NT2/D1 (cell line): Measurements from ENCODE around the gene ANKRD60.

Experiments
- DNase-seq: peaks from one replicate; pipeline ENCODE4 v3.0.0-alpha.2; 2011; ENCODE audit warnings: low read depth, low spot score
- H3K27me3 ChIP-seq: 2 replicates; pipeline ENCODE4 v1.6.0; 2011; ENCODE audit warnings: mild to moderate bottlenecking; ENCODE audit not compliant: insufficient read length, insufficient read depth
- H3K36me3 ChIP-seq: 2 replicates; pipeline ENCODE4 v1.6.1; 2011; ENCODE audit warnings: mild to moderate bottlenecking, low read length, mixed read lengths; ENCODE audit not compliant: insufficient read depth, insufficient read length
- H3K4me1 ChIP-seq: 2 replicates; pipeline ENCODE4 v1.5.1; 2011; ENCODE audit not compliant: insufficient read depth, insufficient read length
- H3K4me3 ChIP-seq: 2 replicates; pipeline ENCODE4 v1.5.1; 2011; ENCODE audit warnings: low read depth; ENCODE audit not compliant: insufficient read length
- H3K9ac ChIP-seq: 2 replicates; pipeline ENCODE4 v1.6.0; 2011; ENCODE audit warnings: low read depth; ENCODE audit not compliant: insufficient read length
- H3K9me3 ChIP-seq: 2 replicates; pipeline ENCODE4 v1.5.1; 2011; ENCODE audit warnings: mild to moderate bottlenecking, low read length; ENCODE audit not compliant: insufficient read depth
- SUZ12 ChIP-seq: IDR thresholded peaks from 2 replicates; pipeline ENCODE4 v1.6.1; 2011; ENCODE audit not compliant: insufficient read length, insufficient read depth; ENCODE audit errors: extremely low read depth
- YY1 ChIP-seq: IDR thresholded peaks from 2 replicates; pipeline ENCODE4 v1.6.1; 2011; ENCODE audit not compliant: insufficient read length, insufficient read depth
- ZNF274 ChIP-seq: IDR thresholded peaks from 2 replicates; pipeline ENCODE4 v1.6.1; 2011; ENCODE audit warnings: mild to moderate bottlenecking, low read depth, low read length

ANKRD60 gene

GRCh38 chr20:58208944-58209343 lies 19.5 kb downstream of the ANKRD60 start:
- H3K4me1 ChIP-seq: peaks cover 4% of the 10 kb centered on the region
- no peak for DNase-seq
- H3K36me3 ChIP-seq: no peaks in the 10 kb centered on the region
- no peaks in the 10 kb centered on the region; the same call in 1 of the 2 replicates for H3K9me3 ChIP-seq
- peaks cover 3% of the 10 kb centered on the region for H3K27me3 ChIP-seq
- H3K9ac ChIP-seq: peak overlapping the region; percentile 5
- H3K4me3 ChIP-seq: no peak overlapping the region
- TF ChIP-seq SUZ12 (no peak), ZNF274 (no peak), YY1 (no peak)

GRCh38 chr20:58205850-58206249 lies 22.6 kb downstream of the ANKRD60 start:
- TF ChIP-seq ZNF274 (no peak), YY1 (no peak), SUZ12 (no peak)
- H3K4me1 ChIP-seq: peaks cover 4% of the 10 kb centered on the region
- H3K4me3 ChIP-seq: no peak overlapping the region
- H3K9ac ChIP-seq: no peak overlapping the region
- H3K9me3 ChIP-seq: no peaks in the 10 kb centered on the region; the same call in 1 of the 2 replicates
- H3K36me3 ChIP-seq: no peaks in the 10 kb centered on the region
- DNase-seq: no peak
- H3K27me3 ChIP-seq: peaks cover 3% of the 10 kb centered on the region

DNA sequence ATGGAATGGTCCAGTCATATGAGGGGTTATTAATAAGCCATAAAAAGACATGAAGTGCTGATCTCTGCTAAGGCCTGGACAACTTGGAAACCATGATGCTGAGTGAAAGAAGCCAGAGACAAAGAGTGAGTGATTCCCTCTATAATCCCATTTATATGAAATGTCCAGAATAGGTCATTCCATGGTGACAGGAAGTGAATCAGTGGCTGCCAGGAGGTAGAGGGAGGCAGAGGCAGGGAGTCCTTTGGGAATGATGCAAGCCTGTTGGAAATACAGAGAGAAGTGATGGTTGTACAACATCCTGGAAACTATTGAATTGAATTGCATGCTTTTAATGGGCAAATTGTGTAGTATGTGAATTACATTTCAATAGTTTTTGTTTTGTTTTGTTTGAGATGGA lies 26.4 kb downstream of the ANKRD60 start:
- DNase-seq: no peak
- Histone ChIP-seq H3K36me3 (no peaks in the 10 kb centered on the region), H3K9ac (no peak overlapping the region), H3K9me3 (no peaks in the 10 kb centered on the region; the same call in 1 of the 2 replicates), H3K4me1 (no peaks in the 10 kb centered on the region), H3K27me3 (no peaks in the 10 kb centered on the region), H3K4me3 (no peak overlapping the region)
- no peak for TF ChIP-seq ZNF274
- TF ChIP-seq YY1: no peak
- TF ChIP-seq SUZ12: no peak

DNA sequence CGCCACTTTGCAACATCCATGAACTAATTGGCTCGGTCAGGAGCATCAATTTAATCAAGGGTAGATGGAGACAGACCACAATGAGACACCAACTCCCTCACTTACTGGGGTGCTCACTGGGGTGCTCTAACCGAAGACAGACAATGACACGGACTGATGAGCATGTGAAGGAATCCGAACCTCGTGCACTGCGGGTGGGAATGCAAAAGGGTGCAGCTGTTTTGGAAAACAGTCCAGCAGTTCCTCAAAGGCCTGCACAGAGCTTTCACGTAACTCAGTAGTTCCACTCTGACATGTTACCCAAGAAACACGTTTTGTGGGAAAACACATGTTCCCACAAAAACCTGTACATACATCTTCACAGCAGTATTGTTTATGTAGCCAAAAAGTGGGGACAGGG lies 26.8 kb downstream of the ANKRD60 start:
- Histone ChIP-seq H3K4me1 (no peaks in the 10 kb centered on the region), H3K36me3 (no peaks in the 10 kb centered on the region), H3K4me3 (no peak overlapping the region), H3K27me3 (no peaks in the 10 kb centered on the region), H3K9ac (no peak overlapping the region), H3K9me3 (no peaks in the 10 kb centered on the region; the same call in 1 of the 2 replicates)
- TF ChIP-seq ZNF274 (no peak), YY1 (no peak), SUZ12 (no peak)
- DNase-seq: no peak

DNA sequence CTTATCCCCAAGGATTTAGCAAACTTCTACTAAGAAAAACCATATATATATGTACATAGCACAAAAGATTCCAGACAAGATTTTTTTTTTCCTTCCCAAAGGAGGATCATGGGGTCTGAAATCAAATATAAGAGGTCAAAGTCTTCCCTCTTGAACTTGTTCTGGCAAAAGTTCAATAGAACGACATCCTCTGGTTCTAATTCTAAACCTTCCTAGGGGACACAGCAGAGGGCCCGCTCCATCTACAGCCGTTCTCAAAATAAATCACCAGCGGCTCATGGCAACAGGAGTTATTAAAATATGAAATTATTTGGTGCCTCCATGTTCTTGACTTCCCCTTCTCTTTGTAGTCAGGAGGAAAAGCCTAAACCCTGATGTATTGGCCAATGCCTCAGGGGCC lies 29.0 kb downstream of the ANKRD60 start:
- Histone ChIP-seq H3K9ac (no peak overlapping the region), H3K4me1 (no peaks in the 10 kb centered on the region), H3K4me3 (no peak overlapping the region), H3K9me3 (peaks cover 4% of the 10 kb centered on the region; the same call in 1 of the 2 replicates), H3K27me3 (no peaks in the 10 kb centered on the region), H3K36me3 (no peaks in the 10 kb centered on the region)
- DNase-seq: no peak
- TF ChIP-seq SUZ12 (no peak), YY1 (no peak), ZNF274 (no peak)

DNA sequence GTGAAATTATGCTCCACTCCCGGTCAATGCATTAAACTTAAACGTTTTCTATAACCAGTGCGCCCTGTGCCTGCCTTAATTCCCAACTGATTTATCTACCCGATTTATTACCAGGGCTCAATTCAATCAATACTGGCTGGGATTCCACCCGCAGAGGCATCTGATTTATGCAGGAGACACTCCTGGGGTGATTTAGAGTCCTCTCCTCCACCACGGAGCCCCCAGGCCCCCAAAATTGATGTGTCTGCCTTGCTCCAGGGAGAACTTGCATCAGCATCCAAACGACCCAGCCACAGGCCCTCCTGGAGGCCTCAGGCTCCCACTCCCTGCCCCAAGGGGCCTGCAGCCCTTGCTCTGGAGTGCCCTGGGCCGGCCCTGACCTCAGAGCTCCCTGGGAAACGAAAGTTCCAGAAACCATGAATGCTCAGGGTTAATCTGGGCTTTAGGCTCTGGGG lies 29.5 kb downstream of the ANKRD60 start:
- no peak for TF ChIP-seq YY1
- Histone ChIP-seq H3K9ac (no peak overlapping the region), H3K4me1 (no peaks in the 10 kb centered on the region), H3K27me3 (no peaks in the 10 kb centered on the region), H3K4me3 (no peak overlapping the region), H3K9me3 (peaks cover 4% of the 10 kb centered on the region; the same call in 1 of the 2 replicates), H3K36me3 (no peaks in the 10 kb centered on the region)
- no peak for DNase-seq

- peaks cover 4% of the 10 kb centered on the region; the same call in 1 of the 2 replicates for H3K9me3 ChIP-seq
- no peaks in the 10 kb centered on the region for H3K4me1 ChIP-seq
- no peaks in the 10 kb centered on the region for H3K36me3 ChIP-seq
- no peak for DNase-seq
- no peak overlapping the region for H3K9ac ChIP-seq
- no peaks in the 10 kb centered on the region for H3K27me3 ChIP-seq
- no peak for TF ChIP-seq YY1
- no peak for TF ChIP-seq SUZ12
- no peak for TF ChIP-seq ZNF274
- no peak overlapping the region for H3K4me3 ChIP-seq
Measured at GRCh38 chr20:58198384-58198783, 30.1 kb downstream of the ANKRD60 start.

- peaks cover 4% of the 10 kb centered on the region; the same call in 1 of the 2 replicates for H3K9me3 ChIP-seq
- no peaks in the 10 kb centered on the region for H3K27me3 ChIP-seq
- no peak for DNase-seq
- H3K4me1 ChIP-seq: no peaks in the 10 kb centered on the region
- TF ChIP-seq ZNF274 (no peak), YY1 (no peak)
- H3K9ac ChIP-seq: no peak overlapping the region
- H3K4me3 ChIP-seq: no peak overlapping the region
- H3K36me3 ChIP-seq: no peaks in the 10 kb centered on the region
Measured at GRCh38 chr20:58197185-58197469, 31.3 kb downstream of the ANKRD60 start.
